HG03442 (cell line): ENCODE results near the gene EXOC2.
"Not testable (repeated sequence)": the region's sequence is repeated elsewhere in the genome, so short reads cannot be mapped to it uniquely, and the experiment has no call there.

Experiments
- ATAC-seq: cut with Tn5 transposase; IDR thresholded peaks from one replicate; pipeline ENCODE4 v1.9.1; 2021; ENCODE audit warnings: mild to moderate bottlenecking, moderate library complexity; ENCODE audit not compliant: unreplicated experiment

The EXOC2 gene

GRCh38 chr6:683742-684440 is 9.0 kb downstream of the EXOC2 start:
- ATAC-seq, result no peak

GRCh38 chr6:680666-681340 is 12.1 kb downstream of the EXOC2 start:
- ATAC-seq, result no peak

- no peak for ATAC-seq
Observed at GRCh38 chr6:680251-680650, 12.7 kb downstream of the EXOC2 start.

GRCh38 chr6:679282-679681 is 13.7 kb downstream of the EXOC2 start:
- ATAC-seq, result no peak

GRCh38 chr6:678520-678919 is 14.4 kb downstream of the EXOC2 start:
- no peak for ATAC-seq

GRCh38 chr6:677919-678318 is 15.0 kb downstream of the EXOC2 start:
- ATAC-seq, result no peak

GRCh38 chr6:674956-675355 is 18.0 kb downstream of the EXOC2 start:
- ATAC-seq, result no peak

GRCh38 chr6:674406-674805 is 18.5 kb downstream of the EXOC2 start:
- no peak for ATAC-seq

GRCh38 chr6:667253-667927 is 25.5 kb downstream of the EXOC2 start:
- no peak for ATAC-seq

- no peak for ATAC-seq
Observed at GRCh38 chr6:665403-666267, 27.3 kb downstream of the EXOC2 start.

- not testable (repeated sequence) for ATAC-seq
Observed at GRCh38 chr6:663788-664187, 29.2 kb downstream of the EXOC2 start.

- no peak for ATAC-seq
Observed at GRCh38 chr6:659716-660581, 33.0 kb downstream of the EXOC2 start.

- ATAC-seq, result no peak
Observed at GRCh38 chr6:658244-658643, 34.7 kb downstream of the EXOC2 start.

- no peak for ATAC-seq
Observed at GRCh38 chr6:657743-658142, 35.2 kb downstream of the EXOC2 start.

GRCh38 chr6:656460-657252 is 36.3 kb downstream of the EXOC2 start, which contains the start of gene HUS1B:
Gene HUS1B (minus strand): TSS chr6:657100. CDS start chr6:656944, 156 bp downstream.
- ATAC-seq, result no peak

GRCh38 chr6:654136-654535 is 38.8 kb downstream of the EXOC2 start:
- no peak for ATAC-seq

GRCh38 chr6:652865-653264 is 40.1 kb downstream of the EXOC2 start:
- no peak for ATAC-seq

- ATAC-seq, result no peak
Observed at GRCh38 chr6:650098-650497, 42.8 kb downstream of the EXOC2 start.

- no peak for ATAC-seq
Observed at GRCh38 chr6:642805-643204, 50.1 kb downstream of the EXOC2 start.
